Panc1 (cell line): Measurements from ENCODE around the gene TMEM91. TPM values are rescaled to one million over a fixed set of nuclear protein-coding genes. Genes with fewer than 3 reads are reported as not detected.

ENCODE experiments used
- ATAC-seq: fragments of 200-7000 bp; cut with Tn5 transposase; 2 replicates; pipeline ENCODE4 v1.9.1; 2020; ENCODE audit warnings: mild to moderate bottlenecking, moderate library complexity
- BruUV-seq: library from RNA; stranded (reverse); fragments of 400-500 nt; replicated peaks from 2 replicates; lab custom pipeline; 2021; lab: Mats Ljungman, UMichigan
- CTCF ChIA-PET: fragments of 300-600 bp; sonication (Branson Sonifier 250); formaldehyde crosslinking; loops from one replicate; lab custom pipeline; 2022; ENCODE audit warnings: antibody characterized with exemption; lab: Charles Lee
- POLR2A ChIA-PET: fragments of 300-600 bp; sonication (Branson Sonifier 250); formaldehyde crosslinking; loops from one replicate; lab custom pipeline; 2022; ENCODE audit warnings: antibody characterized with exemption; lab: Charles Lee
- DNase-seq: peaks from one replicate; pipeline ENCODE4 v3.0.0-alpha.2; 2010; ENCODE audit warnings: low read depth, low spot score
- H3K27ac ChIP-seq: 2 replicates; pipeline ENCODE4 v1.5.1; 2011; ENCODE audit warnings: mild to moderate bottlenecking, low read length, inconsistent platforms
- H3K27me3 ChIP-seq: fragments of 200-500 bp; sonication (Bioruptor generic); 2 replicates; pipeline ENCODE4 v1.6.0; 2014; ENCODE audit warnings: low read length, inconsistent platforms; ENCODE audit not compliant: control insufficient read depth, insufficient read depth
- H3K36me3 ChIP-seq: fragments of 200-500 bp; sonication (Bioruptor generic); 2 replicates; pipeline ENCODE4 v1.5.1; 2014; ENCODE audit warnings: inconsistent platforms, mild to moderate bottlenecking, low read length, moderate library complexity; ENCODE audit not compliant: control insufficient read depth, insufficient read depth
- H3K4me1 ChIP-seq: 2 replicates; pipeline ENCODE4 v1.5.1; 2011; ENCODE audit warnings: inconsistent platforms, mild to moderate bottlenecking, low read length, moderate library complexity; ENCODE audit not compliant: control insufficient read depth, insufficient read depth
- H3K4me3 ChIP-seq, 2 experiments: 2 replicates each; pipeline ENCODE4 v1.5.1; 2011 to 2012; ENCODE audit warnings: low read depth in 2 of 2, low read length in 2 of 2, mild to moderate bottlenecking in 2 of 2, inconsistent platforms in 1 of 2, moderate library complexity in 1 of 2
- H3K9me3 ChIP-seq: fragments of 200-500 bp; sonication (Bioruptor generic); 2 replicates; pipeline ENCODE4 v1.5.1; 2014; ENCODE audit warnings: low read depth, mild to moderate bottlenecking, inconsistent platforms, low read length, moderate library complexity; ENCODE audit not compliant: control insufficient read depth, insufficient read depth
- CTCF ChIP-seq: fragments of 450-650 bp; IDR thresholded peaks from 2 replicates; pipeline ENCODE4 v1.5.1; 2017; ENCODE audit warnings: mild to moderate bottlenecking
- POLR2AphosphoS5 ChIP-seq: IDR thresholded peaks from 2 replicates; pipeline ENCODE4 v1.6.1; 2012; ENCODE audit warnings: mild to moderate bottlenecking, low read depth, low read length, moderate library complexity
- REST ChIP-seq, 2 experiments: IDR thresholded peaks; 2 replicates each; pipeline ENCODE4 v1.6.1; 2011 to 2012; ENCODE audit warnings: low read depth in 2 of 2, control low read depth in 1 of 2, low read length in 1 of 2, mild to moderate bottlenecking in 1 of 2, moderate library complexity in 1 of 2; ENCODE audit not compliant: insufficient read depth in 1 of 2
- SIN3A ChIP-seq: IDR thresholded peaks from 2 replicates; pipeline ENCODE4 v1.6.1; 2012; ENCODE audit warnings: low read depth, mild to moderate bottlenecking, low read length, moderate library complexity, borderline replicate concordance; ENCODE audit not compliant: insufficient read depth
- TCF7L2 ChIP-seq: IDR thresholded peaks from 2 replicates; pipeline ENCODE4 v1.6.1; 2011; ENCODE audit warnings: mild to moderate bottlenecking, low read depth, low read length, inconsistent platforms
- in situ Hi-C: cut with HindIII; loops from 2 replicates; pipeline ENCODE4 v1.10.0; 2016; ENCODE audit warnings: low sequenced_read_pairs, low pct_unique_long_range_greater_than_20kb
- intact Hi-C: fragments of 100-400 bp; cut with micrococcal nuclease; formaldehyde crosslinking; loops from one replicate; pipeline ENCODE4 v1.10.0; 2022; ENCODE audit not compliant: unreplicated experiment
- total RNA-seq: library from RNA; stranded (reverse); gene quantifications from one replicate; pipeline ENCODE4 v1.2.1, GENCODE V29; 2021; ENCODE audit not compliant: unreplicated experiment

TMEM91 gene
- total RNA-seq, 1 experiment from 2014 or later: 4.4 TPM

- Histone ChIP-seq H3K27me3 (no peaks in the 10 kb centered on the region), H3K4me3 (no peak overlapping the region), H3K9me3 (no peaks in the 10 kb centered on the region), H3K4me1 (no peaks in the 10 kb centered on the region), H3K36me3 (no peaks in the 10 kb centered on the region), H3K27ac (no peak overlapping the region)
- DNase-seq (no peak), ATAC-seq (no peak)
- BruUV-seq: no TSS peak
- ChIA-PET CTCF (no interaction called here), POLR2A (no interaction called here)
- TF ChIP-seq POLR2AphosphoS5 (no peak), CTCF (no peak), REST (IDR thresholded peaks at IDR 0.05; ENCODE audit: insufficient read depth in 1 of 2, low read depth in 2 of 2, low read length in 1 of 2) (no peak), SIN3A (no peak), TCF7L2 (no peak)
- intact Hi-C loops (no loop called here), in situ Hi-C loops (no loop called here)
Observed at GRCh38 chr19:41384351-41384750, 8.0 kb downstream of the TMEM91 start.

DNA sequence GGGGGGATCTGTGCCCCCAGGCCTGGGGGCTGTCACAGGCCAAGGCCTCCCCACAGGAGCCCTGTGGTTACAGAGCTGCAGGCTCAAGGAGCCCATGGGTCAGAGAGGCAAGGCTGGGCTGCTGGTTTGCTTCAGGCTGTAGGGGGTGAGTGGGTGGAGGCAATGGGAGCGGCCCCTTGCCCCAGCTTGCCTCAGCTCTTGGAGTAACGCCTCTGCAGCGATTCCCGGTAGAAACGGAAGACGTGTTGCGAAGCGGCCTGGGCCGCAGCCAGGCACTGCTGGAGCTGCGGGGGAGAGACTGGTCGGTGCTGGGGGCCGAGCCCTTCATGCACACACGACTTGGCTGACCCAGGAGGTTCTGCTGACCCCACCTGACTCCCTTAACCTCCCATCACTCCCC lies 10.1 kb downstream of the TMEM91 start:
- Histone ChIP-seq H3K4me3 (no peak overlapping the region), H3K36me3 (no peaks in the 10 kb centered on the region), H3K27ac (no peak overlapping the region), H3K4me1 (no peaks in the 10 kb centered on the region), H3K9me3 (no peaks in the 10 kb centered on the region), H3K27me3 (no peaks in the 10 kb centered on the region)
- DNase-seq (no peak), ATAC-seq (no peak)
- intact Hi-C loops (no loop called here), in situ Hi-C loops (no loop called here)
- ChIA-PET POLR2A (interaction anchor here (0.5 kb wide), 1 partner anchor 15 kb away, joined by 6 read pairs; no protein-coding TSS in a partner anchor), CTCF (no interaction called here)
- TF ChIP-seq TCF7L2 (no peak), SIN3A (no peak), REST (IDR thresholded peaks at IDR 0.05; ENCODE audit: insufficient read depth in 1 of 2, low read depth in 2 of 2, low read length in 1 of 2) (no peak)
- no TSS peak for BruUV-seq
